Liver (tissue), 3 donors: ENCODE measurements around the gene CLIP2.

Experiments
- GABPA ChIP-seq, 2 donors: IDR thresholded peaks in 1 of 2; conservative IDR thresholded peaks in 1 of 2; 2 replicates each; pipeline ENCODE4 v1.6.1; 2016; ENCODE audit warnings: antibody characterized with exemption in 2 of 2, mild to moderate bottlenecking in 1 of 2, moderate library complexity in 1 of 2
- SP1 ChIP-seq: IDR thresholded peaks from 2 replicates; pipeline ENCODE4 v1.6.1; 2018; ENCODE audit warnings: antibody characterized with exemption, mild to moderate bottlenecking
- TAF1 ChIP-seq: conservative IDR thresholded peaks from 2 replicates; pipeline ENCODE4 v1.6.1; 2016; ENCODE audit warnings: antibody characterized with exemption, mild to moderate bottlenecking
- YY1 ChIP-seq: IDR thresholded peaks from 2 replicates; pipeline ENCODE4 v1.6.1; 2016; ENCODE audit warnings: antibody characterized with exemption, mild to moderate bottlenecking
- TF ChIP-seq, protein P1 (sequence below): fragments of 150-350 bp; IDR thresholded peaks from 2 replicates; pipeline ENCODE4 v1.5.1; 2017; ENCODE audit warnings: improper control_type of control experiment, low read depth, low read length; ENCODE audit not compliant: missing input control
- donor health status: healthy.
- donor health status: healthy.

DNA sequence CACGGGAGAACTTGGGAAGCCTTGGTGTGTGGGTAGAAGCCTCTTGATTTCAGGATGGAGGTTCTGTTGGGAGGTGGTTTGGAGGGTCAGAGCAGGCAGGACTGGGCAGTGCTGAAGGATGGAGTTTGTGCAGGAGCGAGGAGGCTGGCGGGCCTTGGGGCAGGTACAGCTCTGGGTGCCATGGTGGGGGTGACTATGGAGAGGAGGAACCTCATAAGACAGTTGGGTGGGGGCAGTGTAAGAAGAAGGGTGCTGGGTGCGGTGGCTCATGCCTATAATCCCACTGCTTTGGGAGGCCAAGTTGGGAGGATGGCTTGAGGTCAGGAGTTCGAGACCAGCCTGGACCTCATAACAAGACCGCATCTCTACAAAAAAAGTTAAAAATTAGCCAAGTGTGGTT, 109.8 kb downstream of the CLIP2 start:
- TF ChIP-seq YY1 (no peak), SP1 (no peak), TAF1 (no peak), GABPA (IDR thresholded peaks at IDR 0.05 in 1 of 2, conservative IDR thresholded peaks at IDR 0.05 in 1 of 2) (no peak)
- TF ChIP-seq, protein P1, sequence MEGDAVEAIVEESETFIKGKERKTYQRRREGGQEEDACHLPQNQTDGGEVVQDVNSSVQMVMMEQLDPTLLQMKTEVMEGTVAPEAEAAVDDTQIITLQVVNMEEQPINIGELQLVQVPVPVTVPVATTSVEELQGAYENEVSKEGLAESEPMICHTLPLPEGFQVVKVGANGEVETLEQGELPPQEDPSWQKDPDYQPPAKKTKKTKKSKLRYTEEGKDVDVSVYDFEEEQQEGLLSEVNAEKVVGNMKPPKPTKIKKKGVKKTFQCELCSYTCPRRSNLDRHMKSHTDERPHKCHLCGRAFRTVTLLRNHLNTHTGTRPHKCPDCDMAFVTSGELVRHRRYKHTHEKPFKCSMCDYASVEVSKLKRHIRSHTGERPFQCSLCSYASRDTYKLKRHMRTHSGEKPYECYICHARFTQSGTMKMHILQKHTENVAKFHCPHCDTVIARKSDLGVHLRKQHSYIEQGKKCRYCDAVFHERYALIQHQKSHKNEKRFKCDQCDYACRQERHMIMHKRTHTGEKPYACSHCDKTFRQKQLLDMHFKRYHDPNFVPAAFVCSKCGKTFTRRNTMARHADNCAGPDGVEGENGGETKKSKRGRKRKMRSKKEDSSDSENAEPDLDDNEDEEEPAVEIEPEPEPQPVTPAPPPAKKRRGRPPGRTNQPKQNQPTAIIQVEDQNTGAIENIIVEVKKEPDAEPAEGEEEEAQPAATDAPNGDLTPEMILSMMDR = no peak
